Mononuclear cell (primary cell): ENCODE results near the gene TCP11. TPM values are rescaled to one million over a fixed set of nuclear protein-coding genes. Genes with fewer than 3 reads are reported as not detected.

Source experiments
- H3K27me3 ChIP-seq: 2 replicates; pipeline ENCODE4 v1.6.0; 2011; ENCODE audit warnings: low read length, control low read depth; ENCODE audit not compliant: insufficient read depth
- H3K4me1 ChIP-seq: 2 replicates; pipeline ENCODE4 v1.5.1; 2011; ENCODE audit warnings: mild to moderate bottlenecking, low read length, control low read depth; ENCODE audit not compliant: insufficient read depth
- H3K4me3 ChIP-seq: 2 replicates; pipeline ENCODE4 v1.5.1; 2011; ENCODE audit warnings: mild to moderate bottlenecking, low read length, moderate library complexity
- H3K9me3 ChIP-seq: 2 replicates; pipeline ENCODE4 v1.5.1; 2011; ENCODE audit warnings: low read depth, mild to moderate bottlenecking, control low read depth, low read length
- total RNA-seq: library from RNA; depleted of rRNA; stranded (reverse); fragments of >200 nt; gene quantifications from one replicate; pipeline ENCODE4 v1.2.3, GENCODE V29; 2012

TCP11 gene
- total RNA-seq, 1 donor = not detected

DNA sequence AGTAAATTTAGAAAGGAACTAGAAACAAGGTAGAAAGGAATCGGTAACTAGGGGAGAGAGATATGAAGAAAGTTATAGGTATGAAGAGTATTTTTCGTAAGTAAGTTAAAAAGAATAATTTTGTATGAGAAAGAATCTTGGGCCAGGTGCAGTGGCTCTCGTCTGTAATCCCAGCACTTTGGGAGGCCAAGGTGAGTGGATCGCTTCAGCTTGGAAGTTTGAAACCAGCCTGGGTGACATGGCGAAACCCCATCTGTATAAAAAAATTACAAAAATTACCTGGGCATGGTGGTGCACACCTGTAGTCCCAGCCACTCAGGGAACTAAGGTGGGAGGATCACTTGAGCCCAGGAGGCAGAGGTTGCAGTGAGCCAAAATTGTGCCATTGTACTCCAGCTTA is 42.0 kb downstream of the TCP11 start:
- Histone ChIP-seq H3K27me3 (no peaks in the 10 kb centered on the region), H3K9me3 (no peaks in the 10 kb centered on the region), H3K4me1 (no peaks in the 10 kb centered on the region), H3K4me3 (no peak overlapping the region)

DNA sequence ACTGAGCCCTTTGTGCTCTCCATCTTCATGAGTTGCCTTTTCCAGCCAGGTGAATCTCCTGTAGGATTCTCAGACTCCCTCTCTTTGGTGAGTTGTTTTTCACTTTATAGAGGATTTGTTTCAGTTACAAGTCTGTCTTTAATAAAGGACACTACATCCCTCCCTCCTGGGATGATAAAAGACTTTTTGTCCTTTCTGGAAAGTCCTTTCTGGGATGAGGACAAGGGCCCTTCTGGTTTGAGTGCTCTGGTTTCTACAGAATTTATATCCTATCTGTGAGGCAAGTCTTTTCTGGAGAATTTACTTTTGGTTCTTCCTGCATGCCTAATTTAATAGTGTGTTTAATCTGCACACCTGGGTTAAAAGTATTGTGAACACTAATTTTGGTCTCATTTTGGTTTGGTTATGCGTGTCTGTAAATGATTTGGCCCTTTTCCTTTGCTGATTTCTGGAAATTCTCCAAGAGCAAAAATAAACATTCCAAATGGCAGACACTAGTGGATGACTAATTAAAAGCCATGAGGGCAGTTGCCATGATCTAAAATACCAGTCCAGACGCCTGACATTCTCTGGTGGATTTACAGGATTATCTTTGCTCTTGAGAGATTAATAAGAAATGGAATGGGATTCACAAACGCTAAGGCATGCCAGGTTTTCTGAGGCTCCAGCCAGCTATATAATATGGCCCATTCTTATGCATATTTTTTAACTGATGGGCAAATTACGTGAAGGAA is 44.8 kb downstream of the TCP11 start:
- Histone ChIP-seq H3K4me1 (no peaks in the 10 kb centered on the region), H3K4me3 (no peak overlapping the region), H3K27me3 (no peaks in the 10 kb centered on the region), H3K9me3 (no peaks in the 10 kb centered on the region)

DNA sequence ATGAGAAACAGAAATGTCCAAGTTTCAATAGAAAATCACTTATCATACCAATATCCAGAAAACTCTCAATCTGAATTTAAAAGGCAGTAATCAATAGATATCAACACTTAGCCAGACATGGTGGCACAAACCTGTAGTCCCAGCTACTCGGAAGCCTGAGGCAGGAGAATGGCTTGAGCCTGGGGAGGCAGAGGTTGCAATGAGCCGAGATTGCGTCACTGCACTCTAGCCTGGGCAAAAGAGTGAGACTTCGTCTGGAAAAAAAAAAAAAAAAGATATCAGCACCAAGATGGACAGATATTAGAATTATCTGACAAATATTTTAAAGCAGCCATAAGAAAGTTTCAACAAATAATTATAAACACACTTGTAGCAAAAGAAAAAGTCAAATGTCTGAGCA is 47.0 kb downstream of the TCP11 start:
- H3K9me3 ChIP-seq = no peaks in the 10 kb centered on the region
- H3K4me1 ChIP-seq = no peaks in the 10 kb centered on the region
- no peaks in the 10 kb centered on the region for H3K27me3 ChIP-seq
- H3K4me3 ChIP-seq = no peak overlapping the region

DNA sequence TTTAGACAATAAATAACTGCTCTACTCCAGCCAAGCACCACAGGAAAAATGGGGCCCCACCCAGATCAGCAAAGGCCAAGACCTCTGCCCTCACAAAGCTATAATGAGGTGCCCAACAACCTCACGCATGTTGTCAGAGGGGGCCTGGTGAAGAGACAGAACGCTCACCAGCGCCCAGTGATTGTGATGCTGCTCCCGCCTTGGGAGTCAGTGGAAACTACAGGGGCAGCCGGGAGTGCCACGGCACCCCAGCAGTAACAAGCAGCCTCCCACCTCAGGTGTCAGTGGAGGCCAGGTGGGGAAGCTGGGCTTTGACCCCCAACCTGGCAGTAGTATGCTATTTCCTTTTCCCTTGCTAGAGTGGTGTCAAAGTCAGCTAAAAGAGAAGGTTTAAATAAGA is 47.4 kb downstream of the TCP11 start:
- Histone ChIP-seq H3K4me1 (no peaks in the 10 kb centered on the region), H3K9me3 (no peaks in the 10 kb centered on the region), H3K4me3 (no peak overlapping the region), H3K27me3 (no peaks in the 10 kb centered on the region)

DNA sequence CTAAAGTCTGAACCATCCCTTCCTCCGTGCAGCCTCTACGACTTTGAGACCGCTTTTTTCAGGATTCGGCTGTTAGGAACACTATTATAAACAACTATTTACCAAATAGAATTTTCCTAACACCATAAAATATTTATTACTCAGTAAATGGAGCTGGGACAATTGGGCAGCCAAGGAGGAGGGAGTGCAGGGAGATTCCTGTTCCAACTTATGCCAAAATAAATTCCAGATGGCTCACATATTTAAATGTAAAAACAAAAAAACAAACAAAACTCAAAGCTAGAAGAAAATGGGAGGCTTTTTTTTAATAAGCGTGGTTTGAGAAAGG is 48.1 kb downstream of the TCP11 start:
- H3K27me3 ChIP-seq = no peaks in the 10 kb centered on the region
- H3K4me1 ChIP-seq = no peaks in the 10 kb centered on the region
- H3K4me3 ChIP-seq = no peak overlapping the region
- no peaks in the 10 kb centered on the region for H3K9me3 ChIP-seq

DNA sequence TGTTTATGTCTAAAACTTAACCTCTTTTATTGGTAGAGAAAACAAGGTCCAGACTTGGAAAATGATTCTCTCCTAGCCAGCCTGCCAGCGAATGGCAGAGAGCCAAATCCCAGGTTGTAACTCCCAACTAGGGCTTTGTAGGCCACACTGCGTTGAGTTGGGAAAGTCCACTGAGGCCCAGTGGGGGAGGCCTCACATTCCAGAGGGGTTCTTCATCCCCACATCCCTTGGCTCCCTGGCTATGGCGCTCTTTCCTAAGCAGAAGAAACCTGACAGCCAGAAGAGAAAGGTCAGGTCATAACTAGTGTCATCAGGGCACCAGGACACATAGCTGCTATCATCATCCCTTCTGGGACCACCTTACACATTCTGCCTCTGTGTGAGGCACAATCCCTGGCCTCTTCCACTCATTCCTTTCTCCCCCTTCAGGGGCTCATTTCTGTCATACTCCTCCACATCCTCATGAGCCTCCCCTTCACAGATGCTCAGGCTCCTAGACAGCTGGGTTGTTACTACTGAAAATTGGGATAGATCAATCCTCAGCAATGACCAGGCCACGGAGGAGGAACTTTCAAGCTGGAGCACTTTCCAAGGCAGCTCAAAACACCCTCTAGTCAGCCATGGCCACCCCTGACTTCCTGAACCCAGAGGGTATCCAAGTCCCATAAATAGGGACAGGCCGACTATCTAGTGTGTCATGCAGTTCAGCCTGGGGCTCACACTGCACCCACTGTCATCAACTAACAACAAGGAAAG is 48.6 kb downstream of the TCP11 start:
- no peak overlapping the region for H3K4me3 ChIP-seq
- H3K27me3 ChIP-seq = no peaks in the 10 kb centered on the region
- no peaks in the 10 kb centered on the region for H3K9me3 ChIP-seq
- H3K4me1 ChIP-seq = no peaks in the 10 kb centered on the region

DNA sequence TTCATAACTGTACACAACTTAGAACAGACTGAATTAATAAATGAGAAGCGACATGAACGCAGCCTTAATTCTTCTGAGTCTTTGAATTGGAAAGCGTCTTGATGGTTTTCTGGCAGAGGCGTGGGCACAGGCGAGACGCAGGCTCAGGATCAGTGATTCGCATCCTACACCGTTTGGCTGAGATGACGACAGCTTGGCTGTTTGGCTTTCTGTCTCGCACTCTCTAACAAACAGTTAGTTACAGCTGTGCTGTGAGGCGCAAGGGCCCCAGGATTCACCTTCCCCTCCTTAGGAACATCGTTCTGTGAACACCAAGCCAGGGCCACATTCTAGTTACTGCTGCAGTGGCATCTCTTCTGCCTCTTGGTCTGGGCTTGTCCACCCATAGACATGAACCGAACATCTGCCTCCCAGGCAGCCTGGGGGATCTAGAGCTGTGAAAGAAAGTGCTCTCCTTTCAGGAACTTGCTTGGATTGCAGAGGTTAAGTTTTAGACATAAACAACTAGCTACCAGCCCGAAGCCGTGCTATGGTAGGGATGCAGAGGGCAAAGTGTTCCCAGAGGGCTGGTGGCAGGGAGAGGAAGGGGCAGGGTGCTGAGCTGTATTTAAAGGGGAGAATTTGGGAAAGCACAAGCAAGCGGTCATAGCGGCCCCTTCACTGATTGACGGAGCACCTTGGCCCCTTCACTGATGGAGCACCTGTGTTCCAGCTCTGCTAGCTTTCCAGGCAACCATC is 49.6 kb downstream of the TCP11 start:
- Histone ChIP-seq H3K27me3 (no peaks in the 10 kb centered on the region), H3K9me3 (no peaks in the 10 kb centered on the region), H3K4me3 (no peak overlapping the region), H3K4me1 (no peaks in the 10 kb centered on the region)

DNA sequence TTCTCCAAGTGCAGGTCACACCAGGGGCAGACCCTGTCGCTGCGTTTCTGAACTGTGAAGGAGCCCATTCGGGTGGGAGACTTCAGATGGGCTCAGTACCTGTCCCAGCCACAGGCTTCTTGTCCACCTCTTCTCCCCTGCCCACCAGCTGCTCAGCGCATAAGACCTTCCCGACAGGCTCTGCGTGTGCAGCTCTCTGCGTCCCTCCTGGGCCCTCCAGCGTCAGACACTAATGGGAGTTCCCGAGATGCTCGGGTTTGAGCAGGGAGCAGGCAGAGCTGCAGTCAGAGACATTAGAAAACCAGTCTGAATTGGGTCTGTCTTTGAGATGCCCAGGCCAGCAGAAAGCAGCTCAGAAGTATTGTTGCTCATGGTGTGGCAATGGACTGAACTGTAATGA is 50.4 kb downstream of the TCP11 start:
- Histone ChIP-seq H3K4me3 (no peak overlapping the region), H3K4me1 (no peaks in the 10 kb centered on the region), H3K27me3 (no peaks in the 10 kb centered on the region), H3K9me3 (no peaks in the 10 kb centered on the region)

DNA sequence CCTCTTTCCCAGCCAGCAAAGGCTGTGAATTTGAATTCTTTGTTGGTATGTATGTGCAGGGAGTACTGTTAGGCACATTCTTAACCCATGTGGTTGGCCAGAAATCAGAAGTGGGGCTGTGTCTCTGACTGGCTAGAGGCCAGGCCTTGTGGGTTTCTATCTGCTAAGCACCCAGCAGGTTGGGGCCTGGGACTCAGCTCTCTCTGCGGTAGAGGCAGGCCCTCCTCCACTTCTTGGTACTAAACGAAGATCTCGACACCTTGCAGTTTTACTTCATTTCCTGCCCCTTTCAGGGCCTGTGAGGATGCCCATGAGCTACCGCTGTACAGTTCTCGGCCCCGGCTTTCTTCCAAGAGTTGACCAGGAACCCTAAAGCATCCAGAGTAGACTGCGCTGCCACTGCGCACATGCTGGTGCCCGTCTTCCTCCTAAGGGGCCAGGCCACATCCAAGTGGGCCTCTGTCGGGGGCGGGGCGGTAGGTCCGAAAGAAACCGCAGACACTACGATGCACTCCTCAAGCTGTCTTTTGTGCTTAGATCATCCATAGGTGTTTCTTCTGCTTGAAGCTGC is 51.1 kb downstream of the TCP11 start:
- Histone ChIP-seq H3K9me3 (no peaks in the 10 kb centered on the region), H3K27me3 (no peaks in the 10 kb centered on the region), H3K4me1 (no peaks in the 10 kb centered on the region), H3K4me3 (no peak overlapping the region)

DNA sequence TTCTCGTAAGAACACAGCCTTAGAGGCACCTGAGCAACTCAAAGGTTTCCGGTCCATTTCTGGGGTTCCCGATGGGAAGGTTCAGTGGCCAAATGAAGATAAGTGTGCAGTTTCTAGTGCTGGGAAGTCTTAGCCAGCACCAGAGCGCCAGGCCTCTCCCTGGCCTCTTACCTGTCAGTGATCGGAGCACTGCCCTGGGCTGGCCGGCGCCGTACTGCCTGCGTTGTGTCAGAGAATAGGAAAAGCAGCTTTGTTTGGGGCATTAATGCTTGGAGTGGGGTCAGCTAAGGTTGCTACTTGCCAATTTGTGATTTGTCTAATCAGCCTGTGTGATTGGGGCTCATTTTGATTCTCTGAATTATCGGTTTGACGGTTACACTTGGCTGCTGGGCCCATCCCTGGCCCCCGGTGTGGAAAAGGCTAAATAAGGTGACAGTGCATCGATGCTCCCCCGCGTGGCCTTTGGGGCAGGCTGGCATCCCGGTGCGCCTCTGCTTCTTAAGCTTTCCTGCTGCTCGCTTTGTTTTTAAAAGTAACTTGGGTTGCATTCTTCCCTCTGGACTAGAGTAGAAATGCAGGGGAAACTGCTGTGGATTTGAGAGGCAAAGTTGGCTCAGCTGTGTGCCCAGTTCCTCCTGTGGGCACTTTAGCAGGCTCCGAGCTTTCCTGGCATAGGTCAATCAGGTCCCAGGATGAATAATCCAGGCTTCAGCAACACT is 51.8 kb downstream of the TCP11 start:
- H3K9me3 ChIP-seq = no peaks in the 10 kb centered on the region
- H3K4me1 ChIP-seq = no peaks in the 10 kb centered on the region
- H3K27me3 ChIP-seq = no peaks in the 10 kb centered on the region
- H3K4me3 ChIP-seq = no peak overlapping the region

DNA sequence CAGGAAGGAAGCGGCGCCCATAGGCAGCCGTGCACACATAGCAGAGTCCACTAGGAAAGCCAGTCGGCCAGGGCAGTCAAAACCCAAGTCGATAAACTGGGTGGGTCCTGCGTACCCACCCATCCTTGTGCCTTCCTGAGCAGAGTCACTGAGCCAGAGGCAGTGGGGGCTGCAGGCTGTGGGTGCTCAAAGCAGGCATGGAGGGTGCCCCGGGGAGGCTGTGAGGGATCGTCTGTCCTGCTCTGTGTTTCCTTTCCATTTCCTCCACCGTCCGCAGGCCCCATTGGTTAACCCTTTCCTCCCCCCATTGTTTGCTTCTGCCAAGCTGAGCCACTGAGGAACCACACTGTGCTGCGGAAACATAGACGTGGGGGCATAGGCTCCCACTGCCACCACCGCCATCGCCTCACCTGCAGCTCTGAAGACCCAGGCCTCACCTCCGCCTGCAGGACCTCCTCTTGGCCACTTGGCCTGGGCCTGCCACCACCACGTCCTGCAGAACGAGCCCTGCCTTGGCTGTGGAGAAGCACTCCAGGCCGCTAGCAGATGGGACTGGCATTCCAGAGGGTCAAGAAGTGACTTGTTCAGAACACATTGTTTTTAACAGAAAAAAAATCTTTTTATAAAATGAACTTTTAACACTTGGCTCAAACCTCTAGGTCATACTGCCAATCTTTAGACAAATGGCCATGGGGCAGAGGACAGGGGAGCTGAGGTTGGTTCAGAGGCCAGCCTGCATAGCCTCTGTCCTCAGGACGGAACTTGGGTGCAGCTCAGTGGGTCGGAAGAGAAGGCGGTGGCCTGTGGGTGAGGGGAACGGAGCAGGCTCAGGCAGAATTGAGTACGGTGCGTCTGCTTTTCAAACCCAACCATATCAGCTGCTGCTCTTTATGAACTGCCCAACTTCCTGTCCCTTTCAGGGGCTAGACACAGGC is 52.6 kb downstream of the TCP11 start:
- H3K27me3 ChIP-seq = no peaks in the 10 kb centered on the region
- H3K4me1 ChIP-seq = no peaks in the 10 kb centered on the region
- H3K4me3 ChIP-seq = no peak overlapping the region
- no peaks in the 10 kb centered on the region for H3K9me3 ChIP-seq

DNA sequence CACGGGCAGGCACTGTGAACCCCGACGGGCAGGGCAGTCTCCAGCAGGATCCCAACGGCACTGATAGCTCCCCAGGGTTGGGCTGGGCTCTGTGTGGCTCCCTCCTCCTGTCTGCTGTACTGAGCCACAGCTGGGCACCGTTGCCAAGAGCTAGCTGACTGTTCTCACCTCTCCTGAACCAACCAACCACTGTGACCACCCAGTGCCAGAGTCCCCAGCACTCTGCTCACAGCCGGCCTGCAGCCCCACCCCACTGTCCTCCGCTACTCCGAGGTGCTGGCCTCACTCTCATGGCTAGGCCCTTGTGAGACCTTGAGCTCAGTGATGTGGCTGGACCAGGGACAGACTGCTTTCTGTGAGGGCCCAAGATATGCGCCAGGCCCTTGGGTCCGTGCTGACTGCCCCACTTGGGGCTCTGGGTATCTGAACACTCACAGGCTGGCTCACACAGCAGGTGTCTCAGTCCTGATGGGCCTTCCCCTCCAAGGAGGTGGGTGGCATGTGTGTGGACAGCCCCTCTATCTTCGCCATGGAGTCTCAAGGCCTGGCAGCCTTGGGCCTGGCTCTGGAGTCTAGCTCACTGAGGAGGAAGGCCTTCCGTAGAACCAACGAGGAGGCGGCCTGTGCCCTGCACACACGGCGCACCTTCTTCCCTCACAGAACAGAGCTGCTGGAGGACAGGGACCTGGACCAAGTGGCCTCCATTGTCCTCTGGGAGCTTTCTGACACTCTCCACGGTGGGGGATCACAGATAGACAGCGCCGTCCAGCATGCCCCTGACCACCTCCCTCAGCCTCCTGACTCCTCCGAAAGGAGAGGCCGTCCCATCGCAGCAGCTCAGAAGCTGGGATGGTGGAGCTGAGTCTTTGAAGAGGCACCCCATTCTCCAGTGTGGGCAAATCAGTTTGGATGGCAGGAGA is 53.5 kb downstream of the TCP11 start:
- Histone ChIP-seq H3K4me1 (no peaks in the 10 kb centered on the region), H3K27me3 (no peaks in the 10 kb centered on the region), H3K9me3 (no peaks in the 10 kb centered on the region), H3K4me3 (no peak overlapping the region)

DNA sequence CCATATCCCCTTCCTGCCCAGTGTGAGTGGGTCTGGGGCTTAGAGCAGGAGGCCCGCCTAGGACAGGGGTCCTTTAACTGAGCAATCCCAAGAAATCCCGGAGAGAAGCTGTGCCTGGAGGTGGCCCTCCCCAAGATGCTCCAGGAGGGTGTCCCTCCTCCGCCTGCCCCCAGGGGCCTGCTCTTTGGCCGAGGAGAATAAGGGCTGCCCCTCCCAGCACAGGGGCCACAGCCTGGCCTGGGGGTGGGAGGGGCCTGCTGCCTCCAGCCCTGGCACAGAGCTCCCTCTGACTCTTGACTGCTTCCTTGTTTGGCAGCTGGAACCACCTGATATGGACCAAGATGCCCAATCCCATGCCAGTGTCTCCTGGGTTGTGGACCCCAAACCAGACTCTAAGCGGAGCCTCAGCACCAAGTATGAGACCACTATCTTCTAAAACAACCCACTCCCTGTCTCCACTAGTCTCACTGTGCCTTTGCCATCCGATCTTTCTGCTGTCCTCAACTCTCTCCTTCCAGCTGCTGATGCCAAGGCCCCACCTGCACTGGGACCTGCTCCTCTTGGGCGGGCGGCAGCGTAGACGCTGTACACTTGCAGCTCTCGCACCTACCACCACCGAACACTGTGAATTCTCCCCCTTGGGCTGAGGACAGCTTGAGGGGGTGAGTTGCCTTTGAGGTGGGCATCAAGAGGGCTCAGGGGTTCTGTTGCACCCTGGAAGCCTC is 54.3 kb downstream of the TCP11 start:
- Histone ChIP-seq H3K9me3 (no peaks in the 10 kb centered on the region), H3K27me3 (no peaks in the 10 kb centered on the region), H3K4me3 (no peak overlapping the region), H3K4me1 (no peaks in the 10 kb centered on the region)
